ENCODE measurements around the gene TMPRSS11A. TPM values are rescaled to one million over a fixed set of nuclear protein-coding genes. Genes with fewer than 3 reads are reported as not detected.

The TMPRSS11A gene
- total RNA-seq, 4 donors from 2014 or later: not detected

GRCh38 chr4:67983333-67983732, 20.0 kb upstream of the TMPRSS11A start:
- H3K4me3 ChIP-seq: no peak overlapping the region
- 41 to 56% methylated on average over 2 of the region's 2 CpGs for WGBS, 2 donors
- H3K27ac ChIP-seq: no peak overlapping the region
- TF ChIP-seq EP300 (IDR thresholded peaks at IDR 0.05) (no peak), CTCF (IDR thresholded peaks at IDR 0.05) (no peak), POLR2A (IDR thresholded peaks at IDR 0.05) (no peak)
- no peaks in the 10 kb centered on the region for H3K27me3 ChIP-seq
- H3K9me3 ChIP-seq: peaks cover 0 to 26% (median 0%) of the 10 kb centered on the region in 4 donors
- H3K4me1 ChIP-seq: no peaks in the 10 kb centered on the region
- DNase-seq (ENCODE audit: low spot score in 2 of 2): no peak
- H3K36me3 ChIP-seq: no peaks in the 10 kb centered on the region

- no peaks in the 10 kb centered on the region for H3K4me1 ChIP-seq
- TF ChIP-seq CTCF (IDR thresholded peaks at IDR 0.05) (no peak), EP300 (IDR thresholded peaks at IDR 0.05) (no peak), POLR2A (IDR thresholded peaks at IDR 0.05) (no peak)
- WGBS, 2 donors: 93 to 96% methylated on average over 6 of the region's 6 CpGs
- H3K4me3 ChIP-seq: no peak overlapping the region
- H3K27ac ChIP-seq: no peak overlapping the region
- no peak for DNase-seq (ENCODE audit: low spot score in 2 of 2)
- H3K36me3 ChIP-seq: no peaks in the 10 kb centered on the region
- H3K9me3 ChIP-seq: peaks cover 0 to 44% (median 0%) of the 10 kb centered on the region in 4 donors
- no peaks in the 10 kb centered on the region for H3K27me3 ChIP-seq
These were observed 17.2 kb upstream of the TMPRSS11A start for GRCh38 chr4:67980512-67980911.

DNA sequence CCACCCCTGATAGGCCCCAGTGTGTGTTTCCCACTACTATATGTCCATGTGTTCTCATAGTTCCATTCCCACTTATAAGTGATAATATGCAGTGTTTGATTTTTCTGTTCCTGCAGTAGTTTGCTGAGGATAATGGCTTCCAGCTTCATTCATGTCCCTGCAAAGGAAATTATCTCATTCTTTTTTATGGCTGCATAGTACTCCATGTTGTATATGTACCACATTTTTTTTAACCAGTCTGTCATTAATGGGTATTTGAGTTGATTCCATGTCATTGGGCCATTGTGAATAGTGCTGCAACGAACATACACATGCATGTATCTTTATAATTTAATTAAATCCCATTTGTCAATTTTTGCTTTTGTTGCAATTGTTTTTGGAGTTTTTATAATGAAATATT, 10.3 kb upstream of the TMPRSS11A start:
- Histone ChIP-seq H3K27ac (no peak overlapping the region), H3K27me3 (no peaks in the 10 kb centered on the region), H3K36me3 (no peaks in the 10 kb centered on the region), H3K9me3 (peaks cover 0 to 33% (median 0%) of the 10 kb centered on the region in 4 donors), H3K4me1 (no peaks in the 10 kb centered on the region), H3K4me3 (no peak overlapping the region)
- no peak for DNase-seq (ENCODE audit: low spot score in 2 of 2)
- 73 to 83% methylated on average over 1 of the region's 1 CpG for WGBS, 2 donors
- no peak for TF ChIP-seq EP300 (IDR thresholded peaks at IDR 0.05)
- TF ChIP-seq CTCF (IDR thresholded peaks at IDR 0.05): no peak
- no peak for TF ChIP-seq POLR2A (IDR thresholded peaks at IDR 0.05)

DNA sequence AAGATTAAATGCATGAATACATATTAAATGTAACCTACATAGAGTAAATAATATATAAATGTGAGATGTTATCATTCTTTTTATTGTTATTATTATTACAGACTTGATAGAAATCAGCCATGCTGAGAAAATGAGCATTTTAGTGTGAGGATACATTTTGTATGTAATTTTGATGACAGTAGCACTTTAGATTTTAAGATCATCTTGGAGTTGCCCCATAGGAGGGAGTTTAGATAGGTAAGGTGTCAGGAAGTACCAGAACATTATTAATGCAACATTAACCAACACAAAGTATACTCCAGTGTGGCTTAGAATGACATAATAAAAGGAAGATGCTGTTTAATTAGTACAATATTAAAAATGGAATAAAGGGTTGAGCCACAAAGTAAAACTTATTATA, 8.4 kb downstream of the TMPRSS11A start:
- no peaks in the 10 kb centered on the region for H3K27me3 ChIP-seq

GRCh38 chr4:67941074-67941473, 22.2 kb downstream of the TMPRSS11A start:
- Histone ChIP-seq H3K4me3 (no peak overlapping the region), H3K36me3 (no peaks in the 10 kb centered on the region), H3K4me1 (no peaks in the 10 kb centered on the region), H3K27me3 (no peaks in the 10 kb centered on the region), H3K9me3 (peaks cover 0 to 16% (median 2%) of the 10 kb centered on the region in 4 donors), H3K27ac (no peak overlapping the region)
- TF ChIP-seq EP300 (IDR thresholded peaks at IDR 0.05) (no peak), POLR2A (IDR thresholded peaks at IDR 0.05) (no peak), CTCF (IDR thresholded peaks at IDR 0.05) (no peak)
- WGBS, 2 donors: 64 to 78% methylated on average over 3 of the region's 3 CpGs
- no peak for DNase-seq (ENCODE audit: low spot score in 2 of 2)

More for the DNA sequence above, 8.4 kb downstream of the TMPRSS11A start:
- Histone ChIP-seq H3K4me3 (no peak overlapping the region), H3K9me3 (peaks cover 0 to 9% (median 0%) of the 10 kb centered on the region in 4 donors), H3K36me3 (no peaks in the 10 kb centered on the region), H3K4me1 (no peaks in the 10 kb centered on the region), H3K27ac (no peak overlapping the region)
- TF ChIP-seq POLR2A (IDR thresholded peaks at IDR 0.05) (no peak), CTCF (IDR thresholded peaks at IDR 0.05) (no peak), EP300 (IDR thresholded peaks at IDR 0.05) (no peak)
- no peak for DNase-seq (ENCODE audit: low spot score in 2 of 2)
